HG03571 (cell line): ENCODE measurements around the gene PEF1.

ENCODE experiments used
- ATAC-seq: cut with Tn5 transposase; IDR thresholded peaks from one replicate; pipeline ENCODE4 v1.9.1; 2021; ENCODE audit not compliant: unreplicated experiment

The PEF1 gene

GRCh38 chr1:31644560-31645273 lies at the start of gene PEF1:
Gene PEF1 (minus strand): TSS chr1:31644876. CDS start chr1:31644864, 12 bp downstream.
- peak; percentile 82 for ATAC-seq

GRCh38 chr1:31693231-31693630 lies 48.6 kb upstream of the PEF1 start:
- no peak for ATAC-seq

GRCh38 chr1:31691951-31692350 lies 47.3 kb upstream of the PEF1 start:
- ATAC-seq, result no peak

GRCh38 chr1:31691446-31691845 lies 46.8 kb upstream of the PEF1 start:
- no peak for ATAC-seq

- no peak for ATAC-seq
Observed at GRCh38 chr1:31690921-31691320, 46.2 kb upstream of the PEF1 start.

GRCh38 chr1:31689854-31690253 lies 45.2 kb upstream of the PEF1 start:
- ATAC-seq, result no peak

GRCh38 chr1:31689379-31689778 lies 44.7 kb upstream of the PEF1 start:
- ATAC-seq, result no peak

GRCh38 chr1:31688233-31688918 lies 43.7 kb upstream of the PEF1 start:
- ATAC-seq, result no peak

- no peak for ATAC-seq
Observed at GRCh38 chr1:31687601-31688000, 42.9 kb upstream of the PEF1 start.

- no peak for ATAC-seq
Observed at GRCh38 chr1:31685795-31686194, 41.1 kb upstream of the PEF1 start.

- ATAC-seq, result no peak
Observed at GRCh38 chr1:31683997-31684396, 39.3 kb upstream of the PEF1 start.

GRCh38 chr1:31681415-31681814 lies 36.7 kb upstream of the PEF1 start:
- no peak for ATAC-seq

GRCh38 chr1:31679676-31680230 lies 35.1 kb upstream of the PEF1 start:
- no peak for ATAC-seq

- ATAC-seq, result no peak
Observed at GRCh38 chr1:31679091-31679490, 34.4 kb upstream of the PEF1 start.

- ATAC-seq, result no peak
Observed at GRCh38 chr1:31678681-31679080, 34.0 kb upstream of the PEF1 start.

GRCh38 chr1:31677949-31678348 lies 33.3 kb upstream of the PEF1 start:
- ATAC-seq, result no peak

GRCh38 chr1:31677401-31677800 lies 32.7 kb upstream of the PEF1 start:
- no peak for ATAC-seq

GRCh38 chr1:31675756-31676155 lies 31.1 kb upstream of the PEF1 start:
- no peak for ATAC-seq

GRCh38 chr1:31675161-31675560 lies 30.5 kb upstream of the PEF1 start:
- no peak for ATAC-seq

- no peak for ATAC-seq
Observed at GRCh38 chr1:31674626-31675025, 29.9 kb upstream of the PEF1 start.

- no peak for ATAC-seq
Observed at GRCh38 chr1:31673433-31673832, 28.8 kb upstream of the PEF1 start.

- no peak for ATAC-seq
Observed at GRCh38 chr1:31672986-31673385, 28.3 kb upstream of the PEF1 start.
